ENCODE data around the gene BIRC5. TPM values are rescaled to one million over a fixed set of nuclear protein-coding genes. Genes with fewer than 3 reads are reported as not detected.
A peak's percentile ranks its signal among the peaks of the same experiment; 100 is the strongest.

The BIRC5 gene
- total RNA-seq, 1 experiment from 2014 or later, result 119 TPM

- no TSS peak for BruUV-seq (replicated peaks)
- peaks cover 11% of the 10 kb centered on the region for H3K36me3 ChIP-seq (ENCODE audit: control insufficient read depth, insufficient read depth, low read length)
- H3K27me3 ChIP-seq (ENCODE audit: control insufficient read depth, insufficient read depth, low read length), result no peaks in the 10 kb centered on the region
- H3K27ac ChIP-seq (ENCODE audit: low read length), result no peak overlapping the region
- ChIA-PET CTCF (no interaction called here), POLR2A (interaction anchor here (0.6 kb wide), 2 partner anchors 10 to 14 kb away, joined by 3 to 5 read pairs; no protein-coding TSS in a partner anchor)
- intact Hi-C loops (cut with micrococcal nuclease; ENCODE audit: unreplicated experiment) (no loop called here), in situ Hi-C loops (cut with HindIII; ENCODE audit: low pct_unique_long_range_greater_than_20kb, low sequenced_read_pairs) (no loop called here)
- ATAC-seq (no peak), DNase-seq (ENCODE audit: low read depth, low spot score) (no peak)
- no peaks in the 10 kb centered on the region for H3K9me3 ChIP-seq (ENCODE audit: control insufficient read depth, insufficient read depth, low read depth, low read length)
- TF ChIP-seq TCF7L2 (IDR thresholded peaks at IDR 0.05; ENCODE audit: low read depth, low read length) (no peak), REST (IDR thresholded peaks at IDR 0.05; ENCODE audit: insufficient read depth in 1 of 2, low read depth in 2 of 2, low read length in 1 of 2) (no peak), CTCF (IDR thresholded peaks at IDR 0.05) (no peak), POLR2AphosphoS5 (IDR thresholded peaks at IDR 0.05; ENCODE audit: low read depth, low read length) (no peak), SIN3A (IDR thresholded peaks at IDR 0.05; ENCODE audit: borderline replicate concordance, insufficient read depth, low read depth, low read length) (no peak)
- H3K4me3 ChIP-seq (ENCODE audit: low read depth in 2 of 2, low read length in 2 of 2), result no peak overlapping the region
- 0 out of 2 replicates have a peak, but pooled peaks cover 5% of the 10 kb centered on the region for H3K4me1 ChIP-seq (ENCODE audit: control insufficient read depth, insufficient read depth, low read length)
These were observed 5.5 kb downstream of the BIRC5 start for GRCh38 chr17:78219396-78220150.

GRCh38 chr17:78223061-78223460 is 9.0 kb downstream of the BIRC5 start:
- ChIA-PET CTCF (no interaction called here), POLR2A (interaction anchor here (0.6 kb wide), 1 partner anchor 93 kb away, joined by 6 read pairs; no protein-coding TSS in a partner anchor)
- no TSS peak for BruUV-seq (replicated peaks)
- no peak for ATAC-seq
- H3K9me3 ChIP-seq (ENCODE audit: control insufficient read depth, insufficient read depth, low read depth, low read length), result no peaks in the 10 kb centered on the region
- TF ChIP-seq REST (IDR thresholded peaks at IDR 0.05; ENCODE audit: insufficient read depth in 1 of 2, low read depth in 2 of 2, low read length in 1 of 2) (no peak), POLR2AphosphoS5 (IDR thresholded peaks at IDR 0.05; ENCODE audit: low read depth, low read length) (peak; percentile 63), CTCF (IDR thresholded peaks at IDR 0.05) (no peak)
- H3K36me3 ChIP-seq (ENCODE audit: control insufficient read depth, insufficient read depth, low read length), result peaks cover 7% of the 10 kb centered on the region; the same call in 1 of the 2 replicates
- no peak for DNase-seq (ENCODE audit: low read depth, low spot score)
- H3K27ac ChIP-seq (ENCODE audit: low read length), result no peak overlapping the region
- H3K4me3 ChIP-seq (ENCODE audit: low read depth in 2 of 2, low read length in 2 of 2), result no peak overlapping the region
- in situ Hi-C loops (cut with HindIII; ENCODE audit: low pct_unique_long_range_greater_than_20kb, low sequenced_read_pairs), result no loop called here
- no peaks in the 10 kb centered on the region for H3K4me1 ChIP-seq (ENCODE audit: control insufficient read depth, insufficient read depth, low read length)
- no peaks in the 10 kb centered on the region for H3K27me3 ChIP-seq (ENCODE audit: control insufficient read depth, insufficient read depth, low read length)
- intact Hi-C loops (cut with micrococcal nuclease; ENCODE audit: unreplicated experiment), result no loop called here
